ENCODE data around the gene ATG9B.

The ATG9B gene

GRCh38 chr7:151024435-151025056 lies at the start of gene ATG9B:
ATG9B (minus strand) TSS chr7:151024494; CDS start chr7:151024423, 71 bp downstream.
- DNase-seq = no peak

GRCh38 chr7:151073990-151074389 lies 49.7 kb upstream of the ATG9B start:
- DNase-seq = no peak

GRCh38 chr7:151071032-151071866 lies 47.0 kb upstream of the ATG9B start:
- DNase-seq = no peak

GRCh38 chr7:151070574-151070960 lies 46.3 kb upstream of the ATG9B start:
- no peak for DNase-seq

GRCh38 chr7:151069841-151070573 lies 45.7 kb upstream of the ATG9B start:
- DNase-seq = no peak

GRCh38 chr7:151068069-151068773 lies 43.9 kb upstream of the ATG9B start:
- no peak for DNase-seq

- no peak for DNase-seq
These were observed 42.1 kb upstream of the ATG9B start for GRCh38 chr7:151066273-151066974.

GRCh38 chr7:151065516-151065915 lies 41.2 kb upstream of the ATG9B start:
- DNase-seq = no peak

- DNase-seq = no peak
These were observed 40.7 kb upstream of the ATG9B start for GRCh38 chr7:151064993-151065392.

- DNase-seq = no peak
These were observed 40.2 kb upstream of the ATG9B start for GRCh38 chr7:151064454-151064853.

- DNase-seq = no peak
These were observed 38.9 kb upstream of the ATG9B start for GRCh38 chr7:151063212-151063561.

GRCh38 chr7:151062399-151063211 lies 38.3 kb upstream of the ATG9B start:
- peak in 1 of 51 donors; percentile 34 for DNase-seq

- DNase-seq = no peak
These were observed 37.8 kb upstream of the ATG9B start for GRCh38 chr7:151062111-151062398.

- no peak for DNase-seq
These were observed 37.2 kb upstream of the ATG9B start for GRCh38 chr7:151061213-151062110.

GRCh38 chr7:151060416-151061212 lies 36.3 kb upstream of the ATG9B start:
- peak in 28 of 51 donors; percentile 6 to 73 (median 36) for DNase-seq

- peak in 2 of 51 donors; percentile 33 to 65 for DNase-seq
These were observed 35.8 kb upstream of the ATG9B start for GRCh38 chr7:151060113-151060415.

- peak; percentile 31 to 94 (median 80) for DNase-seq
These were observed 35.2 kb upstream of the ATG9B start, which contains the start of gene SLC4A2 for GRCh38 chr7:151059367-151060112. SLC4A2 (plus strand) TSS chr7:151059589; CDS start chr7:151061988, 2,399 bp downstream.

Measured in hypothalamus (tissue), 51 donors.